Muscle layer of colon (tissue), 2 donors: Measurements from ENCODE around the gene TLR1.
"Not testable (repeated sequence)": the region's sequence is repeated elsewhere in the genome, so short reads cannot be mapped to it uniquely, and the experiment has no call there.

Experiments
- H3K27ac ChIP-seq: one replicate; pipeline ENCODE4 v1.7.0; 2013; ENCODE audit warnings: low read depth, mild to moderate bottlenecking, low read length, moderate library complexity
- H3K27me3 ChIP-seq, 2 donors: one replicate each; pipeline ENCODE4 v1.7.0; 2013; ENCODE audit warnings: low read length in 2 of 2, mild to moderate bottlenecking in 2 of 2; ENCODE audit not compliant: insufficient read depth in 2 of 2, control insufficient read depth in 1 of 2
- H3K36me3 ChIP-seq: one replicate; pipeline ENCODE4 v1.7.0; 2013; ENCODE audit warnings: mild to moderate bottlenecking, low read length; ENCODE audit not compliant: insufficient read depth
- H3K4me1 ChIP-seq: one replicate; pipeline ENCODE4 v1.7.0; 2013; ENCODE audit warnings: mild to moderate bottlenecking, low read length; ENCODE audit not compliant: insufficient read depth
- H3K4me3 ChIP-seq, 2 donors: one replicate each; pipeline ENCODE4 v1.7.0; 2013; ENCODE audit warnings: low read length in 2 of 2, low read depth in 1 of 2, mild to moderate bottlenecking in 1 of 2, moderate library complexity in 1 of 2
- H3K9ac ChIP-seq: one replicate; pipeline ENCODE4 v1.7.0; 2013; ENCODE audit warnings: low read length
- H3K9me3 ChIP-seq: one replicate; pipeline ENCODE4 v1.7.0; 2013; ENCODE audit warnings: mild to moderate bottlenecking, low read length
- donor health status: abdominal sarcoma.
- donor health status: Adenocarcinoma of cecum.

The TLR1 gene

GRCh38 chr4:38784141-38784540 lies 20.4 kb downstream of the TLR1 start:
- Histone ChIP-seq H3K27me3 (no peaks in the 10 kb centered on the region), H3K4me3 (no peak overlapping the region), H3K9ac (no peak overlapping the region), H3K9me3 (no peaks in the 10 kb centered on the region), H3K36me3 (no peaks in the 10 kb centered on the region), H3K4me1 (no peaks in the 10 kb centered on the region), H3K27ac (no peak overlapping the region)

- no peaks in the 10 kb centered on the region for H3K27me3 ChIP-seq
- H3K4me3 ChIP-seq: no peak overlapping the region
- no peaks in the 10 kb centered on the region for H3K36me3 ChIP-seq
- H3K27ac ChIP-seq: no peak overlapping the region
- H3K9ac ChIP-seq: no peak overlapping the region
- no peaks in the 10 kb centered on the region for H3K4me1 ChIP-seq
- H3K9me3 ChIP-seq: no peaks in the 10 kb centered on the region
Observed at GRCh38 chr4:38783109-38783460, 21.5 kb downstream of the TLR1 start.

GRCh38 chr4:38782452-38783108 lies 22.0 kb downstream of the TLR1 start, which contains the start of gene TLR10:
TSS of gene TLR10 (minus strand) at chr4:38782990. CDS start at chr4:38775590, 7,400 bp downstream.
- Histone ChIP-seq H3K27me3 (no peaks in the 10 kb centered on the region), H3K36me3 (no peaks in the 10 kb centered on the region), H3K9me3 (no peaks in the 10 kb centered on the region), H3K27ac (no peak within 1 kb of the TSS), H3K9ac (no peak within 1 kb of the TSS), H3K4me3 (no peak within 1 kb of the TSS), H3K4me1 (no peaks in the 10 kb centered on the region)

- Histone ChIP-seq H3K27ac (no peak overlapping the region), H3K9ac (no peak overlapping the region), H3K36me3 (no peaks in the 10 kb centered on the region), H3K9me3 (no peaks in the 10 kb centered on the region), H3K4me3 (no peak overlapping the region), H3K27me3 (no peaks in the 10 kb centered on the region), H3K4me1 (no peaks in the 10 kb centered on the region)
Observed at GRCh38 chr4:38781854-38782261, 22.7 kb downstream of the TLR1 start.

GRCh38 chr4:38780833-38781484 lies 23.6 kb downstream of the TLR1 start:
- Histone ChIP-seq H3K27me3 (no peaks in the 10 kb centered on the region), H3K4me3 (no peak overlapping the region), H3K9me3 (no peaks in the 10 kb centered on the region), H3K9ac (no peak overlapping the region), H3K27ac (no peak overlapping the region), H3K36me3 (no peaks in the 10 kb centered on the region), H3K4me1 (no peaks in the 10 kb centered on the region)

- Histone ChIP-seq H3K36me3 (no peaks in the 10 kb centered on the region), H3K4me3 (no peak overlapping the region), H3K4me1 (no peaks in the 10 kb centered on the region), H3K9me3 (no peaks in the 10 kb centered on the region), H3K9ac (no peak overlapping the region), H3K27ac (no peak overlapping the region), H3K27me3 (no peaks in the 10 kb centered on the region)
Observed at GRCh38 chr4:38779790-38780189, 24.8 kb downstream of the TLR1 start.

- H3K9ac ChIP-seq, H3K36me3 ChIP-seq, H3K4me1 ChIP-seq, H3K27ac ChIP-seq, H3K9me3 ChIP-seq, H3K4me3 ChIP-seq, H3K27me3 ChIP-seq: not testable (repeated sequence)
Observed at GRCh38 chr4:38777925-38778324, 26.7 kb downstream of the TLR1 start.

- no peak overlapping the region for H3K9ac ChIP-seq
- no peak overlapping the region for H3K4me3 ChIP-seq
- no peaks in the 10 kb centered on the region for H3K9me3 ChIP-seq
- no peaks in the 10 kb centered on the region for H3K4me1 ChIP-seq
- H3K36me3 ChIP-seq: no peaks in the 10 kb centered on the region
- H3K27me3 ChIP-seq: no peaks in the 10 kb centered on the region
- no peak overlapping the region for H3K27ac ChIP-seq
Observed at GRCh38 chr4:38775326-38775725, 29.3 kb downstream of the TLR1 start.

GRCh38 chr4:38774181-38774955 lies 30.2 kb downstream of the TLR1 start:
- H3K4me3 ChIP-seq: no peak overlapping the region
- no peaks in the 10 kb centered on the region for H3K27me3 ChIP-seq
- H3K9ac ChIP-seq: no peak overlapping the region
- no peak overlapping the region for H3K27ac ChIP-seq
- H3K36me3 ChIP-seq: no peaks in the 10 kb centered on the region
- H3K9me3 ChIP-seq: no peaks in the 10 kb centered on the region
- no peaks in the 10 kb centered on the region for H3K4me1 ChIP-seq

GRCh38 chr4:38770281-38770680 lies 34.3 kb downstream of the TLR1 start:
- H3K4me3 ChIP-seq, H3K9ac ChIP-seq, H3K36me3 ChIP-seq, H3K27ac ChIP-seq, H3K4me1 ChIP-seq, H3K9me3 ChIP-seq, H3K27me3 ChIP-seq: not testable (repeated sequence)

- no peaks in the 10 kb centered on the region for H3K27me3 ChIP-seq
- H3K4me3 ChIP-seq: no peak overlapping the region
- peaks cover 5% of the 10 kb centered on the region for H3K4me1 ChIP-seq
- no peaks in the 10 kb centered on the region for H3K9me3 ChIP-seq
- no peak overlapping the region for H3K27ac ChIP-seq
- H3K9ac ChIP-seq: no peak overlapping the region
- H3K36me3 ChIP-seq: no peaks in the 10 kb centered on the region
Observed at GRCh38 chr4:38769857-38770256, 34.7 kb downstream of the TLR1 start.
